Measurements from ENCODE around the gene ZBBX.

Gene ZBBX

GRCh38 chr3:167306319-167306718 lies 73.8 kb downstream of the ZBBX start:
- DNase-seq, result no peak

GRCh38 chr3:167305340-167305890 lies 74.7 kb downstream of the ZBBX start:
- DNase-seq, result no peak

- no peak for DNase-seq
These were observed 76.0 kb downstream of the ZBBX start for GRCh38 chr3:167304077-167304476.

GRCh38 chr3:167302678-167303077 lies 77.4 kb downstream of the ZBBX start:
- no peak for DNase-seq

GRCh38 chr3:167300207-167300606 lies 79.9 kb downstream of the ZBBX start:
- no peak for DNase-seq

GRCh38 chr3:167289435-167289834 lies 90.7 kb downstream of the ZBBX start:
- no peak for DNase-seq

GRCh38 chr3:167288737-167289136 lies 91.4 kb downstream of the ZBBX start:
- DNase-seq, result no peak

GRCh38 chr3:167287308-167287707 lies 92.8 kb downstream of the ZBBX start:
- DNase-seq, result no peak

GRCh38 chr3:167274141-167274874 lies 105.8 kb downstream of the ZBBX start:
- DNase-seq, result no peak

GRCh38 chr3:167253037-167253436 lies 127.1 kb downstream of the ZBBX start:
- no peak for DNase-seq

GRCh38 chr3:167251678-167252077 lies 128.4 kb downstream of the ZBBX start:
- DNase-seq, result no peak

- no peak for DNase-seq
These were observed 133.8 kb downstream of the ZBBX start for GRCh38 chr3:167246252-167246651.

GRCh38 chr3:167241048-167241845 lies 138.8 kb downstream of the ZBBX start:
- DNase-seq, result no peak

- DNase-seq, result no peak
These were observed 152.0 kb downstream of the ZBBX start for GRCh38 chr3:167228135-167228534.

GRCh38 chr3:167225821-167226220 lies 154.3 kb downstream of the ZBBX start:
- DNase-seq, result no peak

- no peak for DNase-seq
These were observed 171.1 kb downstream of the ZBBX start for GRCh38 chr3:167209011-167209410.

GRCh38 chr3:167203062-167203461 lies 177.0 kb downstream of the ZBBX start:
- DNase-seq, result no peak

GRCh38 chr3:167198949-167199600 lies 181.0 kb downstream of the ZBBX start:
- DNase-seq, result no peak

Data from amygdala (tissue), 56 donors.